IgD-negative memory B cell (primary cell): ENCODE measurements around the gene FAF2. TPM values are rescaled to one million over a fixed set of nuclear protein-coding genes. Genes with fewer than 3 reads are reported as not detected.
"Not testable (repeated sequence)": the region's sequence is repeated elsewhere in the genome, so short reads cannot be mapped to it uniquely, and the experiment has no call there.

ENCODE experiments used
- H3K27ac Mint-ChIP-seq, 3 donors: one replicate each; pipeline ENCODE4 v1.8.0; 2020 to 2022; ENCODE audit warnings: mild to moderate bottlenecking in 3 of 3, mixed read lengths in 3 of 3, moderate library complexity in 1 of 3
- H3K27me3 Mint-ChIP-seq: one replicate; pipeline ENCODE4 v1.8.0; 2021; ENCODE audit warnings: mixed read lengths
- H3K36me3 Mint-ChIP-seq: one replicate; pipeline ENCODE4 v1.8.0; 2020; ENCODE audit warnings: mild to moderate bottlenecking, mixed read lengths
- H3K4me1 Mint-ChIP-seq, 3 donors: one replicate each; pipeline ENCODE4 v1.8.0; 2020 to 2022; ENCODE audit warnings: mixed read lengths in 3 of 3, mild to moderate bottlenecking in 1 of 3
- H3K4me3 Mint-ChIP-seq, 4 donors: one replicate each; pipeline ENCODE4 v1.8.0; 2020 to 2022; ENCODE audit warnings: mild to moderate bottlenecking in 4 of 4, mixed read lengths in 4 of 4, moderate library complexity in 3 of 4
- H3K9me3 Mint-ChIP-seq, 3 donors: one replicate each; pipeline ENCODE4 v1.8.0; 2020 to 2021; ENCODE audit warnings: mixed read lengths in 3 of 3, mild to moderate bottlenecking in 1 of 3
- polyA plus RNA-seq: library from polyadenylated mRNA; unstranded; fragments of 300-500 nt; fragmentation: Illumina TruSeq; gene quantifications from one replicate; pipeline ENCODE4 v1.2.3, GENCODE V29; 2021

Gene FAF2
- polyA plus RNA-seq, 1 donor from 2014 or later: 11.1 TPM

DNA sequence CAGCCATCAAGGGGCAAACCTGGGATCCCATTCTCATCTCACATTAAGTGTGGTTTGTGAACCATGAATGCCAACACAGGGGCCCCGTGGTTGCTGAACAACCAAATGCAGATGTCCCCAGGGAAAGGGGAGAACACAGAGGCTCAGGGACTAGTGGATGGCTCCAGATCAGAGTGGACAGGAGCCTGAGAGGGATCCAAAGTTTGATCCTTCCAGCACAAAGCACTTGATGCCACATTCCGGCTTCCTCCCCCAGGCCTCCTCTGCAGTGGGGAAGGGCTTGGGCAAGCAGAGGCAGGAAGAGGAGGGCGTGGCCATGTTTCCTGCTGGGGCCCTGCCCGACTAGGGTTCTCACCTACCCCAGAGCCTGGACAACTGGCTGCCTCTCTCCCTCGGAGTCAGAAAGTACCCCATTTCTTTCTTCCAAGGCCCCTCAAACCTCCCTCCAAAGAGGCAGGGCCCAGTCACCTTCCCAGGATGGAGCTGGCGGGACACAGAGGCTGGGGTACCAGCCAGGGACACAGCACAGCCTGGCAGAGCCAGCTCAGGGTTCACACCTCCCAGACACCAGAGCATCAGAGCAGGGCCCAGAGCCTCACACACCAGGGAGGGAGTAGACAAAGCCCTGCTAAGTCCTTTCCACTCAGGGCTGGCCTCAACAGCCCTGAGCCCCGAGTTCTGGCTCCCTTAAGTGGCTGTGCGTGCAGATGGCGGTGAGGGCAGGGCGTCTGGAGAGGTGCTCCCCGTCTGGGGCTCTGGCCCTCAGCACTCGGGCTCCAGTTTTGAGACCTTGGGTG is 93.4 kb downstream of the FAF2 start:
- Mint-ChIP-seq H3K9me3 (no peaks in the 10 kb centered on the region), H3K4me3 (peak overlapping the region; percentile 90 to 99 (median 94)), H3K27me3 (no peaks in the 10 kb centered on the region), H3K27ac (peak overlapping the region; percentile 94 to 96 (median 96)), H3K4me1 (peaks cover 30 to 40% (median 33%) of the 10 kb centered on the region in 3 donors), H3K36me3 (no peaks in the 10 kb centered on the region)

GRCh38 chr5:176542135-176542595 is 94.0 kb downstream of the FAF2 start:
- peak overlapping the region; percentile 94 to 96 (median 96) for H3K27ac Mint-ChIP-seq
- peak overlapping the region; percentile 90 to 99 (median 94) for H3K4me3 Mint-ChIP-seq
- no peaks in the 10 kb centered on the region for H3K27me3 Mint-ChIP-seq
- H3K4me1 Mint-ChIP-seq: peaks cover 30 to 40% (median 33%) of the 10 kb centered on the region in 3 donors
- no peaks in the 10 kb centered on the region for H3K36me3 Mint-ChIP-seq
- H3K9me3 Mint-ChIP-seq: no peaks in the 10 kb centered on the region

- peak overlapping the region; percentile 91 to 99 (median 96) for H3K4me3 Mint-ChIP-seq
- no peaks in the 10 kb centered on the region for H3K9me3 Mint-ChIP-seq
- peak overlapping the region; percentile 94 to 99 (median 96) for H3K27ac Mint-ChIP-seq
- H3K27me3 Mint-ChIP-seq: no peaks in the 10 kb centered on the region
- H3K36me3 Mint-ChIP-seq: no peaks in the 10 kb centered on the region
- peaks cover 27 to 44% (median 33%) of the 10 kb centered on the region in 3 donors for H3K4me1 Mint-ChIP-seq
Measured at GRCh38 chr5:176542596-176543427, 94.6 kb downstream of the FAF2 start.

DNA sequence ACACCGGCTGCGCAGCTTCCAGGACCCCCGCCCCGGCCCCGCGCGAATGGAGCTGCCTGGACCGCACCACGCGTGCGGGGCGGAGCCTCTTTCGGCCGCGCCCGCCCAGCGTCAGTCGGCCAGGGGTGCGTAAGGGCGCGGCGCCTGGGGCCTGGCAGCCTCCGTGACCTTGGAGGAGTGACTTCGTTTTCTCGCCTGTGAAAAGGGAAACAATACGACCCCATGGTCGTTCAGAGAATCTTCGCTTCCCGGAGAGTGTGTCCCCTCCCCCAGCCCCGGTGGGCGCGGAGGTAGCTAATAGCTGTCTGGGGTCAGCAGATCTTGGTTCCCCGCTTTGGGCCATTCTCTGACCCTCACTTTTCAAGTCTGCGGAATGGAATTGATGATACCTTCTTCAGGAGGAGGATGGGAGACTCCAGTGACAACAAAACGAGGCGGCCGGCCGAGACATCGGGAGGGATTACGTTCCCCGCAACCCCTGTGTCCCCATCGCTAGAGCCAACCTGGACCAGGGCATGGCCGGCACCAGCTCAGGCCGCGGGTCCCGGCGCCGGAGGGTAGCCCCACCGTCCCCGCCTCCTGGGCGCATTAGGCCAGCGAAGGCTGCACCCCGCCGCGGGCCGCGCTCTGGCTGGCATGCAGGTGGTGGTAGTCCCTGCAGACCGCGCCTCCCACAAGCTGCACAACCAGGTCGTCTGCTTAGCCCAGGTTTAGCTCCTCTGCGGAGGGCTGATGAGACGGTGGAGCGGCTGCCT is 95.4 kb downstream of the FAF2 start:
- peaks cover 21 to 38% (median 28%) of the 10 kb centered on the region in 3 donors for H3K4me1 Mint-ChIP-seq
- peak overlapping the region; percentile 91 to 99 (median 97) for H3K4me3 Mint-ChIP-seq
- H3K9me3 Mint-ChIP-seq: no peaks in the 10 kb centered on the region
- no peaks in the 10 kb centered on the region for H3K36me3 Mint-ChIP-seq
- H3K27me3 Mint-ChIP-seq: no peaks in the 10 kb centered on the region
- peak overlapping the region; percentile 93 to 99 (median 96) for H3K27ac Mint-ChIP-seq

GRCh38 chr5:176545388-176545736 is 97.2 kb downstream of the FAF2 start:
- Mint-ChIP-seq H3K9me3 (no peaks in the 10 kb centered on the region), H3K27me3 (no peaks in the 10 kb centered on the region), H3K36me3 (no peaks in the 10 kb centered on the region), H3K27ac (peak overlapping the region in 2 of 3 donors; percentile 76 to 99), H3K4me1 (peaks cover 20 to 35% (median 26%) of the 10 kb centered on the region in 3 donors), H3K4me3 (peak overlapping the region in 1 of 4 donors; percentile 99)

DNA sequence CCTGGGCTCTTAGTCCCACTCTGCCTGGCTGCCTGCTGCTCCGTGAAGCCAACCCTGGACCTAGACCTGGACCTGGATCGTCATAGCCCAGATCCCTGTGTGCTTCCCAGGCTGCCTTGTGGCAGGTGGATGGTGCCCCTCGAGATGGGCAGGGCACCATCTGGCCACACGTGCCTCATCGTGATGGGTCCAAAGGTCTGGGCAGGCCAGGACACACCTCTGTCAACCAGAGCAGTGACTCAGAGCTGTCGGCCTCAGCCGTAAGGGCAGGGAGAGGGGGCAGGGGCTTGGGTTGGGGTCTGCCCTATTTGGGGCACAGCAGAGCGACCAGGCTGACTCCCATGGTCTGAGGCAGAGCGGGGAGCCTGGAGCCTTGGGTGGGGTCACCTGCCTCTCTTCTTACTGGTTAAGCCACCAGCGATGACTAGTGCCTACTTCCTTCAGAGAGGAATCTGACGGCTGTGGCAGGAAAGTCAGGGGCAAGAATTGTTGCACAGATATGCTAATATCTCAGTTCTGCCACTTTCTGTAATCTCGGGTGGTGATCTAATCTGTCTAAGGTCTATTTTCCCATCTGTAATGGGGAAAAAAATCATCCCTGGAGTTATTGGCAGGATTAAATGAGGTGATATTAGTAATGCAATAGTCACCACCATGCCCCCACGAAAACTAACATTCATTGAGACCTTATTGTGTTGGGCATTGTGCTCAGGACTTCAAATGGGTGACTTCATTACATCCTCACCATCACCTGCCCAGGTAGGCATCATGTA is 97.7 kb downstream of the FAF2 start:
- Mint-ChIP-seq H3K4me3 (no peak overlapping the region), H3K4me1 (peaks cover 23 to 35% (median 29%) of the 10 kb centered on the region in 3 donors), H3K27me3 (no peaks in the 10 kb centered on the region), H3K27ac (peak overlapping the region in 1 of 3 donors; percentile 99), H3K36me3 (no peaks in the 10 kb centered on the region), H3K9me3 (no peaks in the 10 kb centered on the region)

DNA sequence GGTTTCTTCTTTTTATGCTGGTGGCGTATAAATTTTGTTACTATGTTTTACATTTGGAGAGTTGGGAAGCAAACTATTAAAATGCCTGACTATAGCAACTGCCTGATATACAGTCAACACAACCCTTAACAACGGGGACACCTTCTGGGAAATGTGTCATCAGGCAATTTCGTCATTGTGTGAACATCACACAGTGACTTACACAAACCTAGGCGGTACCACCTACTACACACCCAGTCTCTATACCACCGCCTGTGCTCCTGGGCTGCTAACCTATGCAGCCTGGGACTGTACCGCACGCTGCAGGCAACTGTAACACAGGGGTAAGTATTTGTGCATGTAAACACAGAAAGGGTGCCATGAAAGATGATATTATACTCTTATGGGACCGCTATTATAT is 99.6 kb downstream of the FAF2 start:
- peak overlapping the region in 1 of 4 donors; percentile 21 for H3K4me3 Mint-ChIP-seq
- peaks cover 10 to 22% (median 20%) of the 10 kb centered on the region in 3 donors for H3K4me1 Mint-ChIP-seq
- no peaks in the 10 kb centered on the region for H3K9me3 Mint-ChIP-seq
- no peaks in the 10 kb centered on the region for H3K36me3 Mint-ChIP-seq
- peaks cover 2% of the 10 kb centered on the region for H3K27me3 Mint-ChIP-seq
- peak overlapping the region in 1 of 3 donors; percentile 63 for H3K27ac Mint-ChIP-seq

- Mint-ChIP-seq H3K36me3 (no peaks in the 10 kb centered on the region), H3K27ac (peak within 1 kb of the TSS in 2 of 3 donors; percentile 23 to 39), H3K4me3 (peak within 1 kb of the TSS in 1 of 4 donors; percentile 47), H3K4me1 (peaks cover 6 to 23% (median 18%) of the 10 kb centered on the region in 3 donors), H3K9me3 (no peaks in the 10 kb centered on the region), H3K27me3 (peaks cover 2% of the 10 kb centered on the region)
Measured at GRCh38 chr5:176548967-176549444, 100.8 kb downstream of the FAF2 start, which contains the start of gene CDHR2. Gene CDHR2, plus strand, starts transcription at chr5:176549342. Its CDS starts 16,011 bp downstream, at chr5:176565353.

GRCh38 chr5:176549871-176550270 is 101.7 kb downstream of the FAF2 start:
- H3K36me3 Mint-ChIP-seq: no peaks in the 10 kb centered on the region
- peaks cover 2% of the 10 kb centered on the region for H3K27me3 Mint-ChIP-seq
- no peak overlapping the region for H3K4me3 Mint-ChIP-seq
- peak overlapping the region in 1 of 3 donors; percentile 23 for H3K27ac Mint-ChIP-seq
- peaks cover 8 to 21% (median 15%) of the 10 kb centered on the region in 3 donors for H3K4me1 Mint-ChIP-seq
- no peaks in the 10 kb centered on the region for H3K9me3 Mint-ChIP-seq

GRCh38 chr5:176550275-176550831 is 102.2 kb downstream of the FAF2 start:
- H3K4me1 Mint-ChIP-seq: peaks cover 11 to 23% (median 13%) of the 10 kb centered on the region in 3 donors
- H3K27ac Mint-ChIP-seq: peak overlapping the region in 2 of 3 donors; percentile 39 to 73

GRCh38 chr5:176550937-176551336 is 102.8 kb downstream of the FAF2 start:
- H3K27ac Mint-ChIP-seq: peak overlapping the region in 1 of 3 donors; percentile 39
- H3K27me3 Mint-ChIP-seq, H3K9me3 Mint-ChIP-seq, H3K36me3 Mint-ChIP-seq: not testable (repeated sequence)
- H3K4me3 Mint-ChIP-seq: peak overlapping the region; percentile 40 to 82 (median 64)
- H3K4me1 Mint-ChIP-seq: peaks cover 11 to 24% (median 13%) of the 10 kb centered on the region in 3 donors

More at GRCh38 chr5:176550275-176550831, 102.2 kb downstream of the FAF2 start:
- no peaks in the 10 kb centered on the region for H3K9me3 Mint-ChIP-seq
- H3K27me3 Mint-ChIP-seq: peaks cover 3% of the 10 kb centered on the region
- H3K4me3 Mint-ChIP-seq: peak overlapping the region; percentile 40 to 72 (median 51)
- H3K36me3 Mint-ChIP-seq: no peaks in the 10 kb centered on the region

GRCh38 chr5:176552332-176552869 is 104.2 kb downstream of the FAF2 start:
- peaks cover 10 to 22% (median 11%) of the 10 kb centered on the region in 3 donors for H3K4me1 Mint-ChIP-seq
- no peaks in the 10 kb centered on the region for H3K9me3 Mint-ChIP-seq
- H3K4me3 Mint-ChIP-seq: peak overlapping the region in 1 of 4 donors; percentile 65
- H3K27me3 Mint-ChIP-seq: peaks cover 4% of the 10 kb centered on the region
- no peaks in the 10 kb centered on the region for H3K36me3 Mint-ChIP-seq
- peak overlapping the region in 1 of 3 donors; percentile 74 for H3K27ac Mint-ChIP-seq
